HCT116 (cell line): ENCODE data around the gene DCUN1D5.

Experiments used
- CTCF ChIP-seq, 3 experiments: fragments of 200-600 bp in 1 of 3; sonication (generic) in 1 of 3; IDR thresholded peaks in 2 of 3; conservative IDR thresholded peaks in 1 of 3; 2 replicates each; pipeline ENCODE4 v1.5.1; 2012 to 2017; ENCODE audit warnings: low read depth in 2 of 3, low read length in 2 of 3, antibody characterized with exemption in 1 of 3, borderline replicate concordance in 1 of 3, control low read depth in 1 of 3, mild to moderate bottlenecking in 1 of 3, mixed read lengths in 1 of 3, mixed run types in 1 of 3, moderate library complexity in 1 of 3; ENCODE audit not compliant: insufficient read depth in 1 of 3
- TF ChIP-seq, protein P1 (sequence below): IDR thresholded peaks from 2 replicates; pipeline ENCODE4 v1.6.1; 2011; ENCODE audit warnings: mild to moderate bottlenecking, low read length, moderate library complexity; ENCODE audit not compliant: insufficient replicate concordance; ENCODE audit errors: extremely low read depth

DNA sequence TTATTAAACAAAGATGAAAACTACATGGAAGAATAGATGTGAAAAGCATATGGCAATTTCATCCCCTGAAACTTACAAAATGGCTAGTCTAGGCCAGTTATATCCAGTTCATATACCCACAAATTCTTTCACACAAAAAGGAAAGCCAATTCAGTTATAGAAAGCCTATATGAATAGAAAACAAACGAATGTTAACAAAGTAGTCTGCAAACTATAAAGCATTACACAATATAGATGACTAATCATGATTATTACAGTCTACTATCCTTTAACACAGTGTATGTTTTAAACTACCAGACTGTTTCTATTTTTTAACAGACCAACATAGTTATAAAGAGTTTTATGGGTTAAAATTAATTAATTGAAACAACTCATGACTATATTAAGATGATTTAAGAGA, 12.1 kb downstream of the DCUN1D5 start:
- TF ChIP-seq, protein P1, sequence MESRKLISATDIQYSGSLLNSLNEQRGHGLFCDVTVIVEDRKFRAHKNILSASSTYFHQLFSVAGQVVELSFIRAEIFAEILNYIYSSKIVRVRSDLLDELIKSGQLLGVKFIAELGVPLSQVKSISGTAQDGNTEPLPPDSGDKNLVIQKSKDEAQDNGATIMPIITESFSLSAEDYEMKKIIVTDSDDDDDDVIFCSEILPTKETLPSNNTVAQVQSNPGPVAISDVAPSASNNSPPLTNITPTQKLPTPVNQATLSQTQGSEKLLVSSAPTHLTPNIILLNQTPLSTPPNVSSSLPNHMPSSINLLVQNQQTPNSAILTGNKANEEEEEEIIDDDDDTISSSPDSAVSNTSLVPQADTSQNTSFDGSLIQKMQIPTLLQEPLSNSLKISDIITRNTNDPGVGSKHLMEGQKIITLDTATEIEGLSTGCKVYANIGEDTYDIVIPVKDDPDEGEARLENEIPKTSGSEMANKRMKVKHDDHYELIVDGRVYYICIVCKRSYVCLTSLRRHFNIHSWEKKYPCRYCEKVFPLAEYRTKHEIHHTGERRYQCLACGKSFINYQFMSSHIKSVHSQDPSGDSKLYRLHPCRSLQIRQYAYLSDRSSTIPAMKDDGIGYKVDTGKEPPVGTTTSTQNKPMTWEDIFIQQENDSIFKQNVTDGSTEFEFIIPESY = no peak
- TF ChIP-seq CTCF (IDR thresholded peaks at IDR 0.05 in 2 of 3, conservative IDR thresholded peaks at IDR 0.05 in 1 of 3; ENCODE audit: borderline replicate concordance in 1 of 3, insufficient read depth in 1 of 3, low read depth in 2 of 3, low read length in 2 of 3) = no peak
